ENCODE data around the gene LPCAT3.

Gene LPCAT3

DNA sequence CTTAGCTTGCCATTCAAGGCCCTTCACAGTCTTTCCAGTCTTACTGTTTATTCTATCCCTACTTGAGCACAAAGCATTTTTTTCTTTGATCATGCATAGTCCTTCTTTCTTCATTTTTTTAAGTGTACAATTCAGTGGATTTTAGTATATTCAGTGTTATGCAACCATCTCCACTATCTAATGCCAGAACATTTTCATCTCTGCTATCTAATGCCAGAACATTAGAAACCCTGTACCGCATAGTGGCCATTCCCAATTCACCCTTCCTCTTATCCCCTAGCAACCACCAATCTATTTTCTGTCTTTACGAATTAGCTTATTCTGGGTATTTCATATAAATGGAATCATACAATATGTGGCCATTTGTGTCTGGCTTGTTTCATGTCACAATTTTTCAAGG is 13.4 kb downstream of the LPCAT3 start:
- Mint-ChIP-seq H3K9me3 (no peaks in the 10 kb centered on the region), H3K4me3 (no peak overlapping the region), H3K4me1 (peaks cover 3% of the 10 kb centered on the region), H3K36me3 (ENCODE audit: low read depth) (peaks cover 37% of the 10 kb centered on the region), H3K27ac (no peak overlapping the region), H3K27me3 (ENCODE audit: low read depth, poor library complexity) (no peaks in the 10 kb centered on the region)
- TF ChIP-seq, protein P1, sequence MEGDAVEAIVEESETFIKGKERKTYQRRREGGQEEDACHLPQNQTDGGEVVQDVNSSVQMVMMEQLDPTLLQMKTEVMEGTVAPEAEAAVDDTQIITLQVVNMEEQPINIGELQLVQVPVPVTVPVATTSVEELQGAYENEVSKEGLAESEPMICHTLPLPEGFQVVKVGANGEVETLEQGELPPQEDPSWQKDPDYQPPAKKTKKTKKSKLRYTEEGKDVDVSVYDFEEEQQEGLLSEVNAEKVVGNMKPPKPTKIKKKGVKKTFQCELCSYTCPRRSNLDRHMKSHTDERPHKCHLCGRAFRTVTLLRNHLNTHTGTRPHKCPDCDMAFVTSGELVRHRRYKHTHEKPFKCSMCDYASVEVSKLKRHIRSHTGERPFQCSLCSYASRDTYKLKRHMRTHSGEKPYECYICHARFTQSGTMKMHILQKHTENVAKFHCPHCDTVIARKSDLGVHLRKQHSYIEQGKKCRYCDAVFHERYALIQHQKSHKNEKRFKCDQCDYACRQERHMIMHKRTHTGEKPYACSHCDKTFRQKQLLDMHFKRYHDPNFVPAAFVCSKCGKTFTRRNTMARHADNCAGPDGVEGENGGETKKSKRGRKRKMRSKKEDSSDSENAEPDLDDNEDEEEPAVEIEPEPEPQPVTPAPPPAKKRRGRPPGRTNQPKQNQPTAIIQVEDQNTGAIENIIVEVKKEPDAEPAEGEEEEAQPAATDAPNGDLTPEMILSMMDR (IDR thresholded peaks at IDR 0.05) = no peak
- DNase-seq = no peak

- H3K27ac Mint-ChIP-seq = no peak overlapping the region
- H3K4me3 Mint-ChIP-seq = no peak overlapping the region
- no peaks in the 10 kb centered on the region for H3K9me3 Mint-ChIP-seq
- no peak for DNase-seq
- no peaks in the 10 kb centered on the region for H3K27me3 Mint-ChIP-seq (ENCODE audit: low read depth, poor library complexity)
- H3K36me3 Mint-ChIP-seq (ENCODE audit: low read depth) = peaks cover 34% of the 10 kb centered on the region
- peaks cover 3% of the 10 kb centered on the region for H3K4me1 Mint-ChIP-seq
- TF ChIP-seq, protein P1 (IDR thresholded peaks at IDR 0.05) = no peak
These were observed 13.9 kb downstream of the LPCAT3 start for GRCh38 chr12:7004287-7004803.

DNA sequence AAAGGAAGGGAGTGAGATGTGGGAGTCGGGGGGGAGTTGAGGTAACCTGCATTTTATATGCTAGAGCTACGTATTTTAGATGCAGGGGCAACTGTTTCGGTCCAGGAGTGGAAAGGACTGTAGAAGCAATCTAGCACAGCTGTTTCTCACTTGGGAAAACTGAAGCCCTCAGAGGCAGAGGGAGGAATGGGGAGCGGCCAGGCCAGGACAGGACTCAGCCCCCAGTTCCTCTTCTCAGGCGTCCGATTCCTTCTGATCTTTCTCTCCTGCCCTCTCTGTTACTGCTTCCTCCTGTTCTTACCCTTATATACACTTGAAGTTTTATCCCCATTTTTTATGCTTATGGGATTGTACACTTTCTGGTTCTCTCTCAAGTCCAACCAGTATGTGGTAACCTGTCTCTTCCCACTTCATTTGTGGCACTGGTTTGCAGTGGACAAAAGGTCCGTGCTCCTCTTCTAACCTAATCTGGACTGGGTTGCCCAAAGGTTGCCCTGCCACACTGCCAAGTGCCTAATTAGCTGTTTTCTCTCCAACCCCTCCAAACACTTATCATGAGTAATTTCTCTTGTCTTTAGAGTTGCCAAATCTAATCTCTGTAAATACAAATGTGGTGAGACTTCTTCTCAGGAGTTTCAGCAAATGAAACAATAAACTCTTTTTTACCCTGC is 16.2 kb downstream of the LPCAT3 start:
- TF ChIP-seq, protein P1 (IDR thresholded peaks at IDR 0.05) = no peak
- H3K27ac Mint-ChIP-seq = peak overlapping the region; percentile 94
- peaks cover 35% of the 10 kb centered on the region for H3K36me3 Mint-ChIP-seq (ENCODE audit: low read depth)
- H3K9me3 Mint-ChIP-seq = no peaks in the 10 kb centered on the region
- no peaks in the 10 kb centered on the region for H3K27me3 Mint-ChIP-seq (ENCODE audit: low read depth, poor library complexity)
- peaks cover 3% of the 10 kb centered on the region for H3K4me1 Mint-ChIP-seq
- no peak for DNase-seq
- no peak overlapping the region for H3K4me3 Mint-ChIP-seq

DNA sequence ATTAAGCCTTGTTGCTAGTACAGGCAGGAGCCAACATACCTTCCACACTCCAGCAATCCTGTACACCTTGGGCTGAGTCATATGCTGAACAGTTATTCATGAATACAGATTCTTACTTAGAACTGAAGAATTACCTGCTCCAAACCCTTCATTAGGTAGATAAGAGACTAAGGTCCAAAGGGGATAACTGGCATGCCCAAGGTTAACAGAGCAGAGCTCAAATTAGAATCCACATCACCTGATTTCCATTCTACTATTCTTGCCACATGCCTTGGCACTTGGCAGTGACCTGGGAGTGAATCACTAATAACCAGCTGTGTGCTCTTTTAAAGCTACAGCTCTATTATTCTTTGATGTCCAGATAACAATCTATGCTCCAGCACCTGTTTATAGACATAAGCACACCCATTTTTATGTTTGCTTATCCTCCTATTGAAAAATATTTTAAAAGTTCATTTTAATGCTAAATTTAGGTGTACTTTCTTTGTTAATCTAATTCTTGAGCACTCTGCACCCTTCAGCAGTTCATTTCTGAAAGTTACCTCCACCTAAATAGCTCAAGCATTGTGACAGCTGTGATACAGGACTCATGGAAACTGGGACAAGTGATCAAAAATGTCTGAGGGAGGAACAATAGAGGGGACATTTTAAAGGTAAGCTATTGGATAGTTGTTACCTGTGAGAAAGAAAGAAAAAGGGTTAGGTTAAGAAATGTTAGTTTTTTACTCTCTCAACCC is 19.4 kb downstream of the LPCAT3 start:
- H3K4me1 Mint-ChIP-seq = peaks cover 12% of the 10 kb centered on the region
- no peak overlapping the region for H3K27ac Mint-ChIP-seq
- no peak for DNase-seq
- H3K27me3 Mint-ChIP-seq (ENCODE audit: low read depth, poor library complexity) = no peaks in the 10 kb centered on the region
- H3K36me3 Mint-ChIP-seq (ENCODE audit: low read depth) = peaks cover 49% of the 10 kb centered on the region
- TF ChIP-seq, protein P1 (IDR thresholded peaks at IDR 0.05) = no peak
- H3K4me3 Mint-ChIP-seq = no peak overlapping the region
- H3K9me3 Mint-ChIP-seq = no peaks in the 10 kb centered on the region

DNA sequence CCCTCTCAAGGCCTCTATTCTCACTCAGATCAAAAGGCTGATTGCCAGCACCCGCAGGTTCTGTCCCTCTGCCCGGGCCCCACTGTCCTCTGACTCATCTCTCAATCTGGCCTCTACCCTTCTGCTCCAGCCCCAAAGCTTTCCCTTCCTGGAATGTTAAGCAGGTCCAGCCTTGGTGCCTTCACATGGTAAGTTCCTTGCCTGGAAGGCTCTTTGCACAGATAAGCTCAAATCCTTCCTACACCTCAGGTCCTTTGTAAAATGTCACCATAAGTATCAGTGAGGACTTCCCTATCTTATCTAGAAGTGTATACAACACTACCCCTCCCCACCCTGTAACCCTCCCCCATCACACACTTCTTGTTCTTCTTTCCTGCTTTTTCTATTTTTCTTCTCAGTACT is 22.2 kb downstream of the LPCAT3 start:
- Mint-ChIP-seq H3K9me3 (no peaks in the 10 kb centered on the region), H3K4me1 (peaks cover 8% of the 10 kb centered on the region), H3K27me3 (ENCODE audit: low read depth, poor library complexity) (no peaks in the 10 kb centered on the region), H3K27ac (no peak overlapping the region), H3K4me3 (no peak overlapping the region), H3K36me3 (ENCODE audit: low read depth) (peaks cover 61% of the 10 kb centered on the region)
- no peak for DNase-seq
- TF ChIP-seq, protein P1 (IDR thresholded peaks at IDR 0.05) = no peak
